WTC11 (cell line): ENCODE data around the gene M6PR.

Source experiments
- CBFB ChIP-seq: sonication (generic); formaldehyde crosslinking; IDR thresholded peaks from 2 replicates; pipeline ENCODE4 v1.8.1; 2022; ENCODE audit warnings: mild to moderate bottlenecking, low read depth, missing genetic modification reagents
- GTF2I ChIP-seq: fragments of 250-450 bp; sonication (Bioruptor Pico); conservative IDR thresholded peaks from 2 replicates; pipeline ENCODE4 v1.4.0; 2021; ENCODE audit warnings: mild to moderate bottlenecking
- MYBL2 ChIP-seq: sonication (generic); formaldehyde crosslinking; IDR thresholded peaks from 2 replicates; pipeline ENCODE4 v1.8.1; 2023; ENCODE audit warnings: mild to moderate bottlenecking, moderate library complexity, missing genetic modification reagents
- SP1 ChIP-seq: sonication (generic); formaldehyde crosslinking; conservative IDR thresholded peaks from 2 replicates; pipeline ENCODE4 v1.8.1; 2022; ENCODE audit warnings: missing genetic modification reagents
- TF ChIP-seq, protein P1 (sequence below): fragments of 200-600 bp; IDR thresholded peaks from 2 replicates; pipeline ENCODE4 v1.8.0; 2022; ENCODE audit warnings: antibody characterized with exemption
- TF ChIP-seq, protein P2 (sequence below): sonication (generic); formaldehyde crosslinking; IDR thresholded peaks from 2 replicates; pipeline ENCODE4 v1.8.0; 2022; ENCODE audit warnings: mild to moderate bottlenecking, missing genetic modification reagents

DNA sequence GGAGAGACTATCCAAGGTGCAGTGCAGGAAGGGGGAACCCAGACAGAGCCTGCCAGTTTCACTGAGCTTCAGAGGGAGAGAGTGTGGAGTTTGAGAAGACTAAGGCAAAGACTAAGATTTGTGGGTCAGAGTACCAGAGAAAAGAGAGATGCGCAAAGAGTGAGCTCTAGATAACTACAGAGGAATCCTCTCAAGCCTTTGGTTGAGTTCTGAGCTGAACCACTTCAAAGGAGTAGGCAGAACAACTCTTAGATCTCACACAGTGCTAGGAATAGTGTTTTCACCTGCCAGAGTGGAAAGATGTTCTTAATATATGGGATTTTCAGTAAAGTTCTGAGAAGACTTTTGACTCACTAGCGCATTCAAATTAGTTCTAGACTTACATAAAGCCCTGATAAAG, 10.7 kb upstream of the M6PR start:
- TF ChIP-seq, protein P1, sequence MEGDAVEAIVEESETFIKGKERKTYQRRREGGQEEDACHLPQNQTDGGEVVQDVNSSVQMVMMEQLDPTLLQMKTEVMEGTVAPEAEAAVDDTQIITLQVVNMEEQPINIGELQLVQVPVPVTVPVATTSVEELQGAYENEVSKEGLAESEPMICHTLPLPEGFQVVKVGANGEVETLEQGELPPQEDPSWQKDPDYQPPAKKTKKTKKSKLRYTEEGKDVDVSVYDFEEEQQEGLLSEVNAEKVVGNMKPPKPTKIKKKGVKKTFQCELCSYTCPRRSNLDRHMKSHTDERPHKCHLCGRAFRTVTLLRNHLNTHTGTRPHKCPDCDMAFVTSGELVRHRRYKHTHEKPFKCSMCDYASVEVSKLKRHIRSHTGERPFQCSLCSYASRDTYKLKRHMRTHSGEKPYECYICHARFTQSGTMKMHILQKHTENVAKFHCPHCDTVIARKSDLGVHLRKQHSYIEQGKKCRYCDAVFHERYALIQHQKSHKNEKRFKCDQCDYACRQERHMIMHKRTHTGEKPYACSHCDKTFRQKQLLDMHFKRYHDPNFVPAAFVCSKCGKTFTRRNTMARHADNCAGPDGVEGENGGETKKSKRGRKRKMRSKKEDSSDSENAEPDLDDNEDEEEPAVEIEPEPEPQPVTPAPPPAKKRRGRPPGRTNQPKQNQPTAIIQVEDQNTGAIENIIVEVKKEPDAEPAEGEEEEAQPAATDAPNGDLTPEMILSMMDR: no peak
- TF ChIP-seq CBFB (CRISPR knock-in tag) (no peak), SP1 (CRISPR knock-in tag) (no peak), MYBL2 (CRISPR knock-in tag) (no peak), GTF2I (CRISPR knock-in tag) (no peak)
- TF ChIP-seq, protein P2, sequence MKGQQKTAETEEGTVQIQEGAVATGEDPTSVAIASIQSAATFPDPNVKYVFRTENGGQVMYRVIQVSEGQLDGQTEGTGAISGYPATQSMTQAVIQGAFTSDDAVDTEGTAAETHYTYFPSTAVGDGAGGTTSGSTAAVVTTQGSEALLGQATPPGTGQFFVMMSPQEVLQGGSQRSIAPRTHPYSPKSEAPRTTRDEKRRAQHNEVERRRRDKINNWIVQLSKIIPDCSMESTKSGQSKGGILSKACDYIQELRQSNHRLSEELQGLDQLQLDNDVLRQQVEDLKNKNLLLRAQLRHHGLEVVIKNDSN: no peak
